Left lung (tissue), 10 donors: ENCODE measurements around the gene BCDIN3D. TPM values are rescaled to one million over a fixed set of nuclear protein-coding genes. Genes with fewer than 3 reads are reported as not detected.

Source experiments
- ATAC-seq: fragments of 200-7000 bp; cut with Tn5 transposase; one replicate; pipeline ENCODE4 v1.9.1; 2020; ENCODE audit warnings: moderate library complexity
- DNase-seq, 4 donors: peaks; one replicate each; pipeline ENCODE4 v3.0.0-alpha.2; 2013 to 2020
- H3K27ac ChIP-seq, 2 donors: fragments of 200-600 bp; sonication (generic) in 1 of 2; one replicate each; pipeline versions ENCODE4 v1.5.0 to v1.8.0; 2020 to 2021
- H3K27me3 ChIP-seq, 2 donors: fragments of 200-600 bp; sonication (generic) in 1 of 2; one replicate each; pipeline versions ENCODE4 v1.5.0 to v1.8.0; 2020 to 2021
- H3K36me3 ChIP-seq, 2 donors: fragments of 200-600 bp; sonication (generic) in 1 of 2; one replicate each; pipeline versions ENCODE4 v1.5.0 to v1.8.0; 2020 to 2021
- H3K4me1 ChIP-seq, 2 donors: fragments of 200-600 bp; one replicate each; pipeline ENCODE4 v1.8.0; 2021
- H3K4me3 ChIP-seq, 2 donors: fragments of 200-600 bp; sonication (generic) in 1 of 2; one replicate each; pipeline versions ENCODE4 v1.5.0 to v1.8.0; 2020 to 2021; ENCODE audit warnings: mild to moderate bottlenecking in 1 of 2
- H3K9me3 ChIP-seq, 2 donors: fragments of 200-600 bp; sonication (generic) in 1 of 2; one replicate each; pipeline versions ENCODE4 v1.5.0 to v1.8.0; 2020 to 2021
- CTCF ChIP-seq, 2 donors: fragments of 200-600 bp; sonication (generic) in 1 of 2; IDR thresholded peaks; one replicate each; pipeline versions ENCODE4 v1.5.0 to v1.8.0; 2021; ENCODE audit warnings: antibody characterized with exemption in 2 of 2
- intact Hi-C, 2 donors: fragments of 100-400 bp; cut with DNase I; formaldehyde crosslinking; loops; one replicate each; pipeline versions ENCODE4 v1.11.2 to v1.14.2; 2022
- polyA plus RNA-seq, 6 donors: library from polyadenylated mRNA; unstranded; fragments of 120-200 nt; gene quantifications; one replicate each; pipeline ENCODE4 v1.2.1, GENCODE V29; 2013; ENCODE audit not compliant: insufficient read length in 6 of 6
- total RNA-seq, 2 donors: library from RNA; stranded (reverse); fragmentation: NEBNext Ultra II Directional; extraction: Animal tissue kit (Norgen Biotek cat#: 25700); gene quantifications; one replicate each; pipeline ENCODE4 v1.2.1, GENCODE V29; 2021
- donor health status: DM: no; HTN: yes; CAD: no.
- donor health status: DM: no; HTN: no; CAD: no.

The BCDIN3D gene
- total and polyA plus RNA-seq, 8 donors = 4.3 to 7.3 (median 5.8) TPM

- Histone ChIP-seq H3K27me3 (no peaks in the 10 kb centered on the region), H3K36me3 (no peaks in the 10 kb centered on the region), H3K4me1 (no peaks in the 10 kb centered on the region), H3K27ac (no peak overlapping the region), H3K4me3 (no peak overlapping the region), H3K9me3 (no peaks in the 10 kb centered on the region)
- TF ChIP-seq CTCF (IDR thresholded peaks at IDR 0.05) = no peak
- intact Hi-C loops = no loop called here
- ATAC-seq = no peak
- no peak for DNase-seq
Observed at GRCh38 chr12:49876070-49876469, 33.2 kb upstream of the BCDIN3D start.

GRCh38 chr12:49875115-49875720 is 32.3 kb upstream of the BCDIN3D start:
- TF ChIP-seq CTCF (IDR thresholded peaks at IDR 0.05) = no peak
- Histone ChIP-seq H3K27ac (no peak overlapping the region), H3K4me1 (no peaks in the 10 kb centered on the region), H3K36me3 (no peaks in the 10 kb centered on the region), H3K27me3 (no peaks in the 10 kb centered on the region), H3K9me3 (no peaks in the 10 kb centered on the region), H3K4me3 (no peak overlapping the region)
- intact Hi-C loops = no loop called here
- DNase-seq = peak in 1 of 4 donors; percentile 53
- ATAC-seq = no peak

GRCh38 chr12:49874142-49874897 is 31.4 kb upstream of the BCDIN3D start:
- Histone ChIP-seq H3K4me3 (no peak overlapping the region), H3K9me3 (no peaks in the 10 kb centered on the region), H3K27me3 (no peaks in the 10 kb centered on the region), H3K36me3 (no peaks in the 10 kb centered on the region), H3K27ac (no peak overlapping the region), H3K4me1 (peaks cover 5 to 7% of the 10 kb centered on the region in 2 donors)
- TF ChIP-seq CTCF (IDR thresholded peaks at IDR 0.05) = no peak
- intact Hi-C loops = no loop called here
- DNase-seq (peak in 1 of 4 donors; percentile 23), ATAC-seq (no peak)

- H3K4me1 ChIP-seq = peaks cover 12 to 14% of the 10 kb centered on the region in 2 donors
- ATAC-seq (no peak), DNase-seq (peak in 3 of 4 donors; percentile 8 to 64 (median 61))
- intact Hi-C loops = no loop called here
- no peak overlapping the region for H3K4me3 ChIP-seq
- H3K36me3 ChIP-seq = no peaks in the 10 kb centered on the region
- no peaks in the 10 kb centered on the region for H3K27me3 ChIP-seq
- TF ChIP-seq CTCF (IDR thresholded peaks at IDR 0.05) = no peak
- no peak overlapping the region for H3K27ac ChIP-seq
- no peaks in the 10 kb centered on the region for H3K9me3 ChIP-seq
Observed at GRCh38 chr12:49873361-49873934, 30.5 kb upstream of the BCDIN3D start.

GRCh38 chr12:49872781-49873181 is 29.9 kb upstream of the BCDIN3D start:
- Histone ChIP-seq H3K4me3 (no peak overlapping the region), H3K4me1 (peaks cover 13 to 21% of the 10 kb centered on the region in 2 donors), H3K27me3 (no peaks in the 10 kb centered on the region), H3K36me3 (no peaks in the 10 kb centered on the region), H3K9me3 (no peaks in the 10 kb centered on the region), H3K27ac (no peak overlapping the region)
- ATAC-seq = no peak
- TF ChIP-seq CTCF (IDR thresholded peaks at IDR 0.05) = no peak
- intact Hi-C loops = no loop called here
- peak in 1 of 4 donors; percentile 42 for DNase-seq
